ENCODE results near the gene SNX25. TPM values are rescaled to one million over a fixed set of nuclear protein-coding genes. Genes with fewer than 3 reads are reported as not detected.
"Not testable (repeated sequence)": the region's sequence is repeated elsewhere in the genome, so short reads cannot be mapped to it uniquely, and the experiment has no call there.

SNX25 gene
- total RNA-seq, 1 donor from 2014 or later = 13.9 TPM

DNA sequence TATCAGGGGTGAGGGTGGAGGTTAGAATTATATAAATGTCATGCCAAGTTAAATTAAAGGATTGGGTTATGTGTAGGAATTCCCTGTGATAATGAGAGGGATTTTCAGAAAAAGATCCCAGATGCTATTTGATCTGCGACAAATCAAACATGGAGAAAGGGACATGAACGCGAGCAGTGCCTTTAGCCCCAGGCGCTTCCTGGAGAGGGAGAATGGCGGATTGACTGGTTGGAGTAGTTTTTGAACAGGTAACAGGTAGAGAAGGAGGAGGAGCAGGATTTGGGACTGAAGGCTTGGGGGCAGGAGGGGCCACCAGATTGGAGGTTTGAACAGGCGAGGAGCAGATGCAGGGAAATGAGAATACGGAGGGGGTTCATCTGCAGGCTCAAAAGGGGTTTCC, 119.2 kb downstream of the SNX25 start:
- TF ChIP-seq, protein P1, sequence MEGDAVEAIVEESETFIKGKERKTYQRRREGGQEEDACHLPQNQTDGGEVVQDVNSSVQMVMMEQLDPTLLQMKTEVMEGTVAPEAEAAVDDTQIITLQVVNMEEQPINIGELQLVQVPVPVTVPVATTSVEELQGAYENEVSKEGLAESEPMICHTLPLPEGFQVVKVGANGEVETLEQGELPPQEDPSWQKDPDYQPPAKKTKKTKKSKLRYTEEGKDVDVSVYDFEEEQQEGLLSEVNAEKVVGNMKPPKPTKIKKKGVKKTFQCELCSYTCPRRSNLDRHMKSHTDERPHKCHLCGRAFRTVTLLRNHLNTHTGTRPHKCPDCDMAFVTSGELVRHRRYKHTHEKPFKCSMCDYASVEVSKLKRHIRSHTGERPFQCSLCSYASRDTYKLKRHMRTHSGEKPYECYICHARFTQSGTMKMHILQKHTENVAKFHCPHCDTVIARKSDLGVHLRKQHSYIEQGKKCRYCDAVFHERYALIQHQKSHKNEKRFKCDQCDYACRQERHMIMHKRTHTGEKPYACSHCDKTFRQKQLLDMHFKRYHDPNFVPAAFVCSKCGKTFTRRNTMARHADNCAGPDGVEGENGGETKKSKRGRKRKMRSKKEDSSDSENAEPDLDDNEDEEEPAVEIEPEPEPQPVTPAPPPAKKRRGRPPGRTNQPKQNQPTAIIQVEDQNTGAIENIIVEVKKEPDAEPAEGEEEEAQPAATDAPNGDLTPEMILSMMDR (IDR thresholded peaks at IDR 0.05; ENCODE audit: unreplicated experiment) = no peak
- no peak overlapping the region for H3K27ac Mint-ChIP-seq
- peaks cover 32% of the 10 kb centered on the region for H3K9me3 Mint-ChIP-seq (ENCODE audit: low read depth)
- H3K27me3 Mint-ChIP-seq = no peaks in the 10 kb centered on the region
- H3K4me3 Mint-ChIP-seq (ENCODE audit: low read depth) = no peak overlapping the region
- no peak for DNase-seq (ENCODE audit: low spot score, unreplicated experiment)
- H3K4me1 Mint-ChIP-seq (ENCODE audit: low read depth) = no peaks in the 10 kb centered on the region
- peaks cover 43% of the 10 kb centered on the region for H3K36me3 Mint-ChIP-seq (ENCODE audit: insufficient read depth)

DNA sequence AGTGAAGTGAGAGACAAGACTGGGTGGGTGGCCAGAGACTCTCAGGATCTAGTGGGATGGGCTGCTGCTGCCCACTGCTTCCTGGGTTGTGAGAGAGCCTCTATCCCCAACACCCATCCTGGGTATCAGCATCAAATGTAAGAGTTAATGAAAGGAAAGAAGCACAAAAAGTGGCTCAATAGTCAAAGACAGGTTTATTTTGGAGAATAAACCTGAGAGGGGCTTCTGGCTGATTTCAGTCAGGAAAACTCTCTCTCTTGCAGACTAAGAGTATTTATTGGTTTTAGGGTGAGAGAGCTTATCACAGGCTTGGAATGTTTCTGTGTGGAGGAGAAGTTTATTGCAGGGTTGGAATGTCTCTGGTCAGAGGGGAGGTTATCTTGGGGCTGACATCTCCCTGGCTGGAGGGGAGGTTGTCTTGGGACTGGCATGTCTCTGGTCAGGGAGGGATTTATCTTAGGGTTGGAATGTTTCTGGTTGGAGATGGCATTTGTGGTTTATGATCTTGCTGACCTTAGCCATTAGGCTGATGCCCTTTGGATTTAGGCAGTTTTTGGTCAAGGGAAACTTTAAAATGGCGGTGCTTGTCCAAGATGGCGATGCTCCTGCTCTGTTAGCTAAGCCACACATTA, 120.6 kb downstream of the SNX25 start:
- not testable (repeated sequence) for H3K4me3 Mint-ChIP-seq (ENCODE audit: low read depth); H3K27me3 Mint-ChIP-seq; H3K4me1 Mint-ChIP-seq (ENCODE audit: low read depth); H3K27ac Mint-ChIP-seq; DNase-seq (ENCODE audit: low spot score, unreplicated experiment)
- peaks cover 31% of the 10 kb centered on the region for H3K36me3 Mint-ChIP-seq (ENCODE audit: insufficient read depth)
- H3K9me3 Mint-ChIP-seq (ENCODE audit: low read depth) = peaks cover 22% of the 10 kb centered on the region

DNA sequence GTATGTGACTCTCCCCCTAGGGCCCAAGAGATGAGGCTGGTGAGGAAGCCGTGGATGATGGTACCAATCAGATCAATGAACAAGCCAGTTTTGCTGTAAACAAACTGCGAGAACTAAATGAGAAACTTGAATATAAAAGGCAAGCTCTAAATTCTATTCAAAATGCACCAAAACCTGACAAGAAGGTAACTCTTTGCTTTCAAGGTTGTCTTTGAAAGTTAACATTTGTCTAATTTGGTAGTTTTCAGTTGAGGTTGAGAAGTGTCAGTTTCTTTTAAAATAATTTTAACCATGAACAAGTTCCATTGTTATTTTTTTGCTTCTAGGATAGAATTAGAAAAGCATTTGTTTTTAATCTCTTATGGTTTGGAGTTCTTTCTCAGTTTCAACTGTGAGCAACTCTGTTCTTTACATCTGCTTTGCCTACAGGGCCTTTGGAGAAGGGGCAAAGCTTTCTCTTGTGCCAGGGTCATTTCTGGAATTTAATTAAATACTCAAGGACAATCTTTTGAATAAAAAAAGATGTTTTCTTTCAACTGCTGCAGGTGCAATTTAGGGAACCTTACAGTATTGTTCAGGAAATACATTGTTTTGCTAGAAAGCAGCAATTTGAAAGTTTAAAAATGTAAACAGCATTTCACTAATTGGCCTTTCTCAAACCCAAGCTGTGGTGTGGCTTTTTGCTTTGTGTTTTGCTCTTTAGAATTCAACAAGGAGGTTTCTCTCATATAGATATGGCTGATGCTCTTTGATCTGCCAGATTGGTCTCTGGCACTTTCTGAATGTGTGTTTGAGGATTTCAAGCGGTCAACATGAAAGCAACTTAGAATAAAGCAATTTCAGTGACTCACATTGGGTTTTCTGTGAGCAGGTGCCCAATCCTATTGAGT, 123.4 kb downstream of the SNX25 start:
- no peak for DNase-seq (ENCODE audit: low spot score, unreplicated experiment)

DNA sequence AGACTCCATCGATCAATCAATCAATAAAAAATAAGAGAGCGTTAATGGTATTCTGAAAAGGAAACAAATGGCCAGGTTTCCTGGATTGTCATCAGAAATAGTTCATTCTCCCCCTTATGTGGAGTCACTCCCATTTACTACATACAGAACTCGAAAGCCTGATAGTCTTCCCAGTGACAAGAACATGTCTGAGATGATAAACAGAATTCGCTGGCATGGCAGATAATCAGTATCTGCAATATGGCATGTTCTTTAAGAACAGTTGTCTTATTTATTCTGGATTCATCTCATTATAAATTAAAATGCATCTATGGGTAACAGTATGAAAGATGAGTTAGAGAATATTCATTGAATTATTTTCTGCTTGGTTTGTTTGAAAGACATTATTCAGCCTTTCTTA, 124.9 kb downstream of the SNX25 start:
- no peak overlapping the region for H3K4me3 Mint-ChIP-seq (ENCODE audit: low read depth)
- H3K27ac Mint-ChIP-seq = no peak overlapping the region
- H3K36me3 Mint-ChIP-seq (ENCODE audit: insufficient read depth) = peaks cover 30% of the 10 kb centered on the region
- DNase-seq (ENCODE audit: low spot score, unreplicated experiment) = no peak
- TF ChIP-seq, protein P1 (IDR thresholded peaks at IDR 0.05; ENCODE audit: unreplicated experiment) = no peak
- no peaks in the 10 kb centered on the region for H3K27me3 Mint-ChIP-seq
- peaks cover 21% of the 10 kb centered on the region for H3K9me3 Mint-ChIP-seq (ENCODE audit: low read depth)
- H3K4me1 Mint-ChIP-seq (ENCODE audit: low read depth) = no peaks in the 10 kb centered on the region

More for the DNA sequence above, 123.4 kb downstream of the SNX25 start:
- Mint-ChIP-seq H3K27ac (no peak overlapping the region), H3K27me3 (no peaks in the 10 kb centered on the region), H3K4me3 (ENCODE audit: low read depth) (no peak overlapping the region), H3K9me3 (ENCODE audit: low read depth) (peaks cover 26% of the 10 kb centered on the region), H3K4me1 (ENCODE audit: low read depth) (no peaks in the 10 kb centered on the region), H3K36me3 (ENCODE audit: insufficient read depth) (peaks cover 35% of the 10 kb centered on the region)
- TF ChIP-seq, protein P1 (IDR thresholded peaks at IDR 0.05; ENCODE audit: unreplicated experiment) = no peak

DNA sequence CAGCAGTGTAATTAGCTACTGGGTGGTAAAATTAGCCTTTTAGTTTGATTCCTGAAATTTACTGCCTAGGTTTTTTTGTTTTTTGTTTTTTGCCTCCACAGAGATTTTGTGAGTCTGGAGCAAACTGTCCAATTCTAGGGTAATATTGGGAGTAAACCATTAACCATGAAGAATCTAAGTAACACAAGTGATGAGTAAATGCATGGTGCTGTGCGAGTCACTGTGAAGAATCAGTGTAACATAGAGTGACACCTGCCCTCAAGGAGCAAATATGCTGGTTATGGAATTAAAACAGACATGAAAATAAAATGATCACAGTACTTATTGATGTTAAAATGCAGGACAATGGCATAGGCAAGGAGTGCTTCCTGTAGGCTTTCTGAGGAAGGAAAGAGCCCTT, 126.2 kb downstream of the SNX25 start:
- Mint-ChIP-seq H3K4me3 (ENCODE audit: low read depth) (no peak overlapping the region), H3K4me1 (ENCODE audit: low read depth) (no peaks in the 10 kb centered on the region), H3K36me3 (ENCODE audit: insufficient read depth) (peaks cover 22% of the 10 kb centered on the region), H3K9me3 (ENCODE audit: low read depth) (peaks cover 14% of the 10 kb centered on the region), H3K27me3 (no peaks in the 10 kb centered on the region), H3K27ac (no peak overlapping the region)
- no peak for DNase-seq (ENCODE audit: low spot score, unreplicated experiment)
- TF ChIP-seq, protein P1 (IDR thresholded peaks at IDR 0.05; ENCODE audit: unreplicated experiment) = no peak

All from progenitor cell of endocrine pancreas (in vitro differentiated cells).